Lower lobe of right lung (tissue), 2 donors: Measurements from ENCODE around the gene NTM. TPM values are rescaled to one million over a fixed set of nuclear protein-coding genes. Genes with fewer than 3 reads are reported as not detected.

Experiments
- ATAC-seq, 2 donors: fragments of 200-7000 bp; cut with Tn5 transposase; one replicate each; pipeline ENCODE4 v1.9.1; 2020 to 2022; ENCODE audit warnings: mild to moderate bottlenecking in 2 of 2, moderate library complexity in 2 of 2
- DNase-seq: peaks from one replicate; pipeline ENCODE4 v3.0.0-alpha.2; 2020
- H3K27ac ChIP-seq: fragments of 200-600 bp; one replicate; pipeline ENCODE4 v1.8.0; 2022
- H3K27me3 ChIP-seq: fragments of 200-600 bp; one replicate; pipeline ENCODE4 v1.8.0; 2022; ENCODE audit warnings: low read depth
- H3K36me3 ChIP-seq: fragments of 200-600 bp; one replicate; pipeline ENCODE4 v1.8.0; 2022; ENCODE audit warnings: mild to moderate bottlenecking
- H3K4me1 ChIP-seq: fragments of 200-600 bp; one replicate; pipeline ENCODE4 v1.8.0; 2022
- H3K4me3 ChIP-seq: fragments of 200-600 bp; one replicate; pipeline ENCODE4 v1.8.0; 2022; ENCODE audit warnings: mild to moderate bottlenecking
- H3K9me3 ChIP-seq: fragments of 200-600 bp; one replicate; pipeline ENCODE4 v1.8.0; 2022
- intact Hi-C: fragments of 100-400 bp; cut with DNase I; formaldehyde crosslinking; loops from one replicate; pipeline ENCODE4 v1.11.0; 2022
- total RNA-seq: library from RNA; stranded (reverse); fragmentation: NEBNext Ultra II Directional; extraction: Animal tissue kit (Norgen Biotek cat#: 25700); gene quantifications from one replicate; pipeline ENCODE4 v1.2.1, GENCODE V29; 2021
- TF ChIP-seq, protein P1 (sequence below): fragments of 200-600 bp; IDR thresholded peaks from one replicate; pipeline ENCODE4 v1.8.0; 2022; ENCODE audit warnings: antibody characterized with exemption, mild to moderate bottlenecking
- donor health status: DM: no; HTN: yes; CAD: no; lungs with severe emphysema.

The NTM gene
- total RNA-seq, 1 donor from 2014 or later = 2.3 TPM

DNA sequence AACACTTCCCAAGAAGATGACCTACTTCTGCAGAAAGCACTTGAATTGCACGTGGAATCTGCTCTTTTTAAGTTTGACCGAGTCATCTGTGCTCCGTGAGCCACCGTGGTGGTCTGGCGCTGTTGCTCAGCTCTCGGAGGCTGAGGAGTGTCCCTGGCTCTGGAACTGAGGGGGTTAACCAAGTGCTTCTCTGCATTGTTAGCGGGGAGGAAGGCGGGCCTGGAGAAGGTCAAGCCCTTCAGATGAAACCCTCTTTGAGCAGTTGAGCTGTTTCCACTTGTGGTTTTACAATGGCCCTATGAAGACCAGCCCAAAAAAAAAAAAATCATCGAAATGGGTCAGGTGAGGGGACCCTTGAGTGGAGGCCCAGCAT lies 286.4 kb downstream of the NTM start:
- TF ChIP-seq, protein P1, sequence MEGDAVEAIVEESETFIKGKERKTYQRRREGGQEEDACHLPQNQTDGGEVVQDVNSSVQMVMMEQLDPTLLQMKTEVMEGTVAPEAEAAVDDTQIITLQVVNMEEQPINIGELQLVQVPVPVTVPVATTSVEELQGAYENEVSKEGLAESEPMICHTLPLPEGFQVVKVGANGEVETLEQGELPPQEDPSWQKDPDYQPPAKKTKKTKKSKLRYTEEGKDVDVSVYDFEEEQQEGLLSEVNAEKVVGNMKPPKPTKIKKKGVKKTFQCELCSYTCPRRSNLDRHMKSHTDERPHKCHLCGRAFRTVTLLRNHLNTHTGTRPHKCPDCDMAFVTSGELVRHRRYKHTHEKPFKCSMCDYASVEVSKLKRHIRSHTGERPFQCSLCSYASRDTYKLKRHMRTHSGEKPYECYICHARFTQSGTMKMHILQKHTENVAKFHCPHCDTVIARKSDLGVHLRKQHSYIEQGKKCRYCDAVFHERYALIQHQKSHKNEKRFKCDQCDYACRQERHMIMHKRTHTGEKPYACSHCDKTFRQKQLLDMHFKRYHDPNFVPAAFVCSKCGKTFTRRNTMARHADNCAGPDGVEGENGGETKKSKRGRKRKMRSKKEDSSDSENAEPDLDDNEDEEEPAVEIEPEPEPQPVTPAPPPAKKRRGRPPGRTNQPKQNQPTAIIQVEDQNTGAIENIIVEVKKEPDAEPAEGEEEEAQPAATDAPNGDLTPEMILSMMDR = no peak
- peaks cover 3% of the 10 kb centered on the region for H3K27me3 ChIP-seq
- no peaks in the 10 kb centered on the region for H3K4me1 ChIP-seq
- ATAC-seq (peak in 1 of 2 donors; percentile 9), DNase-seq (no peak)
- no peaks in the 10 kb centered on the region for H3K9me3 ChIP-seq
- intact Hi-C loops = no loop called here
- no peak overlapping the region for H3K4me3 ChIP-seq
- H3K36me3 ChIP-seq = no peaks in the 10 kb centered on the region
- H3K27ac ChIP-seq = no peak overlapping the region

DNA sequence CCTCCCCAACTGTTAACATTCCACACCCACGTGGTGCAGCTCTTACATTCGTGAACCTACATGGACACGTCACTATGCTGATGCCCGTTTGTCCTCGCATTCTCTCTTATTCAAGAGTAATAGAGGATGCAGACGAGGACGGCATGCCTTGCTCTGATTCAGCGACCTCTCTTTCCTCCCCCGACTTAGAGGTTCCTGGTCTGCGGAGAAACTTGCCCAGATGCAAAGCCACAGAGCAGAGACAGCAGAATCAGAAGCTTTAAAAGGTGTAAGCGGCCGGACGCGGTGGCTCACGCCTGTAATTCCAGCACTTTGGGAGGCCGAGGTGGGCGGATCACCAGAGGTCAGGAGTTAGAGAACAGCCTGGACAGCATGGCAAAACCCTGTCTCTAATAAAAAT lies 288.0 kb downstream of the NTM start:
- TF ChIP-seq, protein P1 = no peak
- Histone ChIP-seq H3K36me3 (no peaks in the 10 kb centered on the region), H3K4me1 (no peaks in the 10 kb centered on the region), H3K4me3 (no peak overlapping the region), H3K27ac (no peak overlapping the region), H3K27me3 (no peaks in the 10 kb centered on the region), H3K9me3 (no peaks in the 10 kb centered on the region)
- ATAC-seq (no peak), DNase-seq (no peak)
- intact Hi-C loops = no loop called here

DNA sequence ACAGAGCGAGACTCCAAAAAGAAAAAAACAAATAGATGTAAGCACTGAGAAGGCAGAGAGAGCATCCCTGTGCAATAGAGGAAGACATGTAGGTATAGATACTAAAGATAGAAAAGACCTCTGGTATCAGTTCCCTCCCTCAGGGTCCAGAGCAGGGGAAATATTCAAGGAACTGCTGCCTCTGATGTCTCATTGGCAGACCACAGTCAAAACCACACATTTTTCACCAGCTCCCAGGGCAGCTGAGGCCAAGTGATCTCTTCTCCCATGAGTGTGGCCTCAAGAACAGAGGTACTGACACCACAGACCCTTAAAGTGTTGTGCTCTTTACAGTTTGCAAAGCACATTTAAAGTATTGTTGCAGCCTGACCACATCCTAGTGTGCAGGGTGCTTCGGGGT lies 288.5 kb downstream of the NTM start:
- ATAC-seq (no peak), DNase-seq (no peak)
- H3K4me3 ChIP-seq = no peak overlapping the region
- H3K4me1 ChIP-seq = no peaks in the 10 kb centered on the region
- intact Hi-C loops = no loop called here
- no peaks in the 10 kb centered on the region for H3K36me3 ChIP-seq
- no peaks in the 10 kb centered on the region for H3K9me3 ChIP-seq
- no peaks in the 10 kb centered on the region for H3K27me3 ChIP-seq
- no peak overlapping the region for H3K27ac ChIP-seq
- TF ChIP-seq, protein P1 = no peak

GRCh38 chr11:131659931-131660330 lies 289.5 kb downstream of the NTM start:
- ATAC-seq = no peak
- H3K27ac ChIP-seq = no peak overlapping the region
- H3K4me1 ChIP-seq = no peaks in the 10 kb centered on the region
- H3K9me3 ChIP-seq = no peaks in the 10 kb centered on the region
- H3K36me3 ChIP-seq = no peaks in the 10 kb centered on the region
- intact Hi-C loops = no loop called here
- TF ChIP-seq, protein P1 = no peak
- no peak for DNase-seq
- H3K27me3 ChIP-seq = no peaks in the 10 kb centered on the region
- H3K4me3 ChIP-seq = no peak overlapping the region

GRCh38 chr11:131661132-131661531 lies 290.7 kb downstream of the NTM start:
- Histone ChIP-seq H3K36me3 (no peaks in the 10 kb centered on the region), H3K27me3 (no peaks in the 10 kb centered on the region), H3K27ac (no peak overlapping the region), H3K4me3 (no peak overlapping the region), H3K4me1 (no peaks in the 10 kb centered on the region), H3K9me3 (no peaks in the 10 kb centered on the region)
- ATAC-seq = no peak
- DNase-seq = no peak
- TF ChIP-seq, protein P1 = no peak
- intact Hi-C loops = no loop called here
